ENCODE data around the gene WDR27.

DNA sequence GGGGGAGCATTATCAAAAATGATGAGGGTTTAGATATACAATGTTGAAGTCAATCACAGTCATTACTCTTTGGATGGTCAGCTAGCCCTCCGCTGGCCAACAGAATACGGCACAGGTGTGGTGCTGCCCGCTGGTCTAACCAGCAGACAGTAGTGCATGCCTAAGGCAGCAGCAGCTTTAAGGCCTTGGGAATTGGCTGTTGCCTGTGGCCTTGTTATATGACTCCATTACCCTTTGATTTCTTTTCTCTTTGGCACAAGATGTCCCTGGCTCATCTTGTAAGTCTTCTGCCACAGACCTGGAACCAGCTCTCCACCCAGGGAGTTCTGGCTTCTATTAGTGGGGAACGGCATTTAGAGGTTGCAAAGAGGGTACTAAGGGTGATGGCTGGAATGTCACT, 110.2 kb downstream of the WDR27 start:
- TF ChIP-seq, protein P1, sequence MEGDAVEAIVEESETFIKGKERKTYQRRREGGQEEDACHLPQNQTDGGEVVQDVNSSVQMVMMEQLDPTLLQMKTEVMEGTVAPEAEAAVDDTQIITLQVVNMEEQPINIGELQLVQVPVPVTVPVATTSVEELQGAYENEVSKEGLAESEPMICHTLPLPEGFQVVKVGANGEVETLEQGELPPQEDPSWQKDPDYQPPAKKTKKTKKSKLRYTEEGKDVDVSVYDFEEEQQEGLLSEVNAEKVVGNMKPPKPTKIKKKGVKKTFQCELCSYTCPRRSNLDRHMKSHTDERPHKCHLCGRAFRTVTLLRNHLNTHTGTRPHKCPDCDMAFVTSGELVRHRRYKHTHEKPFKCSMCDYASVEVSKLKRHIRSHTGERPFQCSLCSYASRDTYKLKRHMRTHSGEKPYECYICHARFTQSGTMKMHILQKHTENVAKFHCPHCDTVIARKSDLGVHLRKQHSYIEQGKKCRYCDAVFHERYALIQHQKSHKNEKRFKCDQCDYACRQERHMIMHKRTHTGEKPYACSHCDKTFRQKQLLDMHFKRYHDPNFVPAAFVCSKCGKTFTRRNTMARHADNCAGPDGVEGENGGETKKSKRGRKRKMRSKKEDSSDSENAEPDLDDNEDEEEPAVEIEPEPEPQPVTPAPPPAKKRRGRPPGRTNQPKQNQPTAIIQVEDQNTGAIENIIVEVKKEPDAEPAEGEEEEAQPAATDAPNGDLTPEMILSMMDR (conservative IDR thresholded peaks at IDR 0.05; ENCODE audit: low read length) = no peak
- TF ChIP-seq EZH2phosphoT487 (IDR thresholded peaks at IDR 0.05; ENCODE audit: borderline replicate concordance, low read depth, low read length) = no peak
